Hepatocyte (in vitro differentiated cells): ENCODE results near the gene CHRM2. TPM values are rescaled to one million over a fixed set of nuclear protein-coding genes. Genes with fewer than 3 reads are reported as not detected.

Experiments
- DNase-seq: peaks from one replicate; pipeline ENCODE4 v3.0.0-alpha.2; 2016; ENCODE audit warnings: low spot score
- H2AFZ ChIP-seq: fragments of 200-600 bp; sonication (generic); 2 replicates; pipeline ENCODE4 v1.6.0; 2016; ENCODE audit warnings: antibody characterized with exemption, mild to moderate bottlenecking
- H3K27ac ChIP-seq: fragments of 200-600 bp; sonication (generic); 2 replicates; pipeline ENCODE4 v1.5.1; 2016; ENCODE audit warnings: mild to moderate bottlenecking
- H3K27me3 ChIP-seq: fragments of 200-600 bp; sonication (generic); 2 replicates; pipeline ENCODE4 v1.6.1; 2016
- H3K36me3 ChIP-seq: fragments of 200-600 bp; sonication (generic); replicated peaks from 2 replicates; pipeline ENCODE4 v1.5.1; 2016; ENCODE audit warnings: low read depth; ENCODE audit not compliant: insufficient read depth
- H3K4me1 ChIP-seq: fragments of 200-600 bp; sonication (generic); 2 replicates; pipeline ENCODE4 v1.5.1; 2016; ENCODE audit warnings: mild to moderate bottlenecking, moderate library complexity; ENCODE audit not compliant: insufficient read depth
- H3K4me2 ChIP-seq: fragments of 200-600 bp; sonication (generic); 2 replicates; pipeline ENCODE4 v1.6.0; 2016
- H3K4me3 ChIP-seq: fragments of 200-600 bp; sonication (generic); 2 replicates; pipeline ENCODE4 v1.5.1; 2016; ENCODE audit warnings: mild to moderate bottlenecking
- H3K79me2 ChIP-seq: fragments of 200-600 bp; sonication (generic); 2 replicates; pipeline ENCODE4 v1.6.0; 2017; ENCODE audit warnings: mild to moderate bottlenecking
- H3K9me2 ChIP-seq: fragments of 200-600 bp; sonication (generic); replicated peaks from 2 replicates; pipeline ENCODE4 v1.6.0; 2017; ENCODE audit warnings: mild to moderate bottlenecking; ENCODE audit not compliant: insufficient read depth
- H3K9me3 ChIP-seq: fragments of 200-600 bp; sonication (generic); 2 replicates; pipeline ENCODE4 v1.5.1; 2016; ENCODE audit warnings: low read depth, mild to moderate bottlenecking
- H4K20me1 ChIP-seq: fragments of 200-600 bp; sonication (generic); 2 replicates; pipeline ENCODE4 v1.6.0; 2016; ENCODE audit warnings: mild to moderate bottlenecking; ENCODE audit not compliant: insufficient read depth, poor library complexity, severe bottlenecking
- EZH2 ChIP-seq: fragments of 200-600 bp; sonication (generic); IDR thresholded peaks from 2 replicates; pipeline ENCODE4 v1.6.1; 2016; ENCODE audit warnings: antibody characterized with exemption, mild to moderate bottlenecking, borderline replicate concordance
- EZH2phosphoT487 ChIP-seq: fragments of 200-600 bp; sonication (generic); IDR thresholded peaks from one replicate; pipeline ENCODE4 v1.6.1; 2018; ENCODE audit warnings: antibody characterized with exemption, mild to moderate bottlenecking, low read depth, moderate library complexity; ENCODE audit not compliant: unreplicated experiment, severe bottlenecking
- WGBS: methylation state at CpG from one replicate; pipeline ENCODE4 v1.1.6; 2016; ENCODE audit warnings: low lambda C conversion rate; ENCODE audit errors: missing lambda C conversion rate; 5-methylcytosine and 5-hydroxymethylcytosine counted together
- polyA plus RNA-seq: library from polyadenylated mRNA; unstranded; fragments of >200 nt; fragmentation: Nextera tagmentation; extraction: Ambion mirVana; gene quantifications from 2 replicates; pipeline ENCODE4 v1.2.1, GENCODE V29; 2016
- total RNA-seq: library from RNA; depleted of rRNA; stranded (reverse); fragments of >200 nt; gene quantifications from 2 replicates; pipeline ENCODE4 v1.2.3, GENCODE V29; 2014
- TF ChIP-seq, protein P1 (sequence below): fragments of 200-600 bp; sonication (generic); IDR thresholded peaks from 2 replicates; pipeline ENCODE4 v1.5.1; 2016; ENCODE audit warnings: antibody characterized with exemption, mild to moderate bottlenecking; ENCODE audit not compliant: poor library complexity

CHRM2 gene
- total and polyA plus RNA-seq, 2 experiments from 2014 or later, result 2.3 to 5.3 TPM

- no peaks in the 10 kb centered on the region for H3K9me2 ChIP-seq
- DNase-seq, result no peak
- H3K36me3 ChIP-seq, result no peaks in the 10 kb centered on the region
- no peaks in the 10 kb centered on the region for H4K20me1 ChIP-seq
- H2AFZ ChIP-seq, result no peak overlapping the region
- no peak overlapping the region for H3K4me2 ChIP-seq
- TF ChIP-seq, protein P1, sequence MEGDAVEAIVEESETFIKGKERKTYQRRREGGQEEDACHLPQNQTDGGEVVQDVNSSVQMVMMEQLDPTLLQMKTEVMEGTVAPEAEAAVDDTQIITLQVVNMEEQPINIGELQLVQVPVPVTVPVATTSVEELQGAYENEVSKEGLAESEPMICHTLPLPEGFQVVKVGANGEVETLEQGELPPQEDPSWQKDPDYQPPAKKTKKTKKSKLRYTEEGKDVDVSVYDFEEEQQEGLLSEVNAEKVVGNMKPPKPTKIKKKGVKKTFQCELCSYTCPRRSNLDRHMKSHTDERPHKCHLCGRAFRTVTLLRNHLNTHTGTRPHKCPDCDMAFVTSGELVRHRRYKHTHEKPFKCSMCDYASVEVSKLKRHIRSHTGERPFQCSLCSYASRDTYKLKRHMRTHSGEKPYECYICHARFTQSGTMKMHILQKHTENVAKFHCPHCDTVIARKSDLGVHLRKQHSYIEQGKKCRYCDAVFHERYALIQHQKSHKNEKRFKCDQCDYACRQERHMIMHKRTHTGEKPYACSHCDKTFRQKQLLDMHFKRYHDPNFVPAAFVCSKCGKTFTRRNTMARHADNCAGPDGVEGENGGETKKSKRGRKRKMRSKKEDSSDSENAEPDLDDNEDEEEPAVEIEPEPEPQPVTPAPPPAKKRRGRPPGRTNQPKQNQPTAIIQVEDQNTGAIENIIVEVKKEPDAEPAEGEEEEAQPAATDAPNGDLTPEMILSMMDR, result no peak
- TF ChIP-seq EZH2phosphoT487 (no peak), EZH2 (no peak)
- no peak overlapping the region for H3K4me3 ChIP-seq
- H3K79me2 ChIP-seq, result no peaks in the 10 kb centered on the region
- H3K27me3 ChIP-seq, result no peaks in the 10 kb centered on the region
- H3K9me3 ChIP-seq, result no peaks in the 10 kb centered on the region
- H3K4me1 ChIP-seq, result no peaks in the 10 kb centered on the region
- 89% methylated on average over 2 of the region's 2 CpGs for WGBS
- no peak overlapping the region for H3K27ac ChIP-seq
Observed at GRCh38 chr7:136958016-136958415, 89.6 kb downstream of the CHRM2 start.

DNA sequence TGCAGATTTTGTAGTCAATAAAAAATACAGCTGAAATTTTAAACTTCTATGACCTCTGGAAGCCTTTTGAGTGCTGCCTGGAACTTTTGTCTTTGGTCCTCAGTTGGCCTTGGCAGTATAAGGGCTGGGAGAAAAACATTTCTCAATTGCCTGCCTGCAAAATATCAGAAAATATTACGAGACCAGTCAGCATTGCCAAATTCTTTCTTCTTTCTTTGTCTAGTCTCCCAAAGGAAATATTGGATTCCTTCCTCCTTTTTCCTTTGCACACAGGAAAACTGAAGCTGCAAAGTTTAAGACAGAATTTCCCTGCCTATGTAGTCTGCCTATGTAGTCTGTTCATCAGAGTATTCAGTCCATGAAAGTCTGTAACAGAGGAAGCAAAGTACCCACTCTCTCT is 95.9 kb downstream of the CHRM2 start:
- Histone ChIP-seq H3K4me2 (no peak overlapping the region), H3K9me2 (no peaks in the 10 kb centered on the region), H4K20me1 (no peaks in the 10 kb centered on the region), H3K27ac (no peak overlapping the region), H2AFZ (no peak overlapping the region), H3K36me3 (no peaks in the 10 kb centered on the region), H3K79me2 (no peaks in the 10 kb centered on the region), H3K4me3 (no peak overlapping the region), H3K27me3 (no peaks in the 10 kb centered on the region), H3K4me1 (no peaks in the 10 kb centered on the region), H3K9me3 (no peaks in the 10 kb centered on the region)
- TF ChIP-seq, protein P1, result no peak
- no peak for TF ChIP-seq EZH2
- no peak for TF ChIP-seq EZH2phosphoT487
- no peak for DNase-seq
- WGBS, result 60% methylated on average over 1 of the region's 1 CpG

DNA sequence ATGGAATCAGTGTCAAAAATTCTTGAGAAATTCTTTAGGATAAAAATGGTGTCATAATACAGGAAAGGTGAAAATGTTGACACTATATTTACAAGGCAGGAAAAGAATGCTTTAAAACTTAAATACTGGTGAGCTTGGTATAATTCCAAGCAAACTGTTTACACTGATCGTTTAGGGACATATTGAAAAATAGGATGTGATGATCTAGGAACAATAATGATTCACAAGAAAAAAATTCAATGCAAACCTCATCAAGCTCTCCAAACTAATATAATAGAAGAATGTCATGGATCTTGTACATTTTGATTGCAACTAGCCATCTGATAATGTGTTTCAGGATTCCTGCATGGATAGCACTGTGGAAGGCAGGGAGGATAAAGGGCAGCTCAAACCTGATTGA is 98.4 kb downstream of the CHRM2 start:
- Histone ChIP-seq H3K4me1 (no peaks in the 10 kb centered on the region), H3K79me2 (no peaks in the 10 kb centered on the region), H3K27ac (no peak overlapping the region), H3K36me3 (no peaks in the 10 kb centered on the region), H3K27me3 (no peaks in the 10 kb centered on the region), H3K4me3 (no peak overlapping the region), H3K9me2 (no peaks in the 10 kb centered on the region), H3K9me3 (no peaks in the 10 kb centered on the region), H3K4me2 (no peak overlapping the region), H4K20me1 (no peaks in the 10 kb centered on the region), H2AFZ (no peak overlapping the region)
- TF ChIP-seq, protein P1, result no peak
- TF ChIP-seq EZH2phosphoT487 (no peak), EZH2 (no peak)
- no peak for DNase-seq
- WGBS, result 75% methylated on average over 1 of the region's 1 CpG

- Histone ChIP-seq H3K4me1 (no peaks in the 10 kb centered on the region), H3K27ac (no peak overlapping the region), H3K9me2 (no peaks in the 10 kb centered on the region), H4K20me1 (no peaks in the 10 kb centered on the region), H2AFZ (no peak overlapping the region), H3K4me3 (no peak overlapping the region), H3K36me3 (no peaks in the 10 kb centered on the region), H3K79me2 (no peaks in the 10 kb centered on the region), H3K27me3 (no peaks in the 10 kb centered on the region), H3K9me3 (no peaks in the 10 kb centered on the region), H3K4me2 (no peak overlapping the region)
- TF ChIP-seq EZH2phosphoT487, result no peak
- no peak for TF ChIP-seq EZH2
- TF ChIP-seq, protein P1, result no peak
- WGBS, result 47% methylated on average over 2 of the region's 2 CpGs
- DNase-seq, result no peak
Observed at GRCh38 chr7:136969761-136970160, 101.3 kb downstream of the CHRM2 start.
